Heart right ventricle (tissue), 16 donors: ENCODE results near the gene SHROOM4. TPM values are rescaled to one million over a fixed set of nuclear protein-coding genes. Genes with fewer than 3 reads are reported as not detected.
A peak's percentile ranks its signal among the peaks of the same experiment; 100 is the strongest.

ENCODE experiments used
- ATAC-seq, 8 donors: fragments of 200-7000 bp; cut with Tn5 transposase; one replicate each; pipeline ENCODE4 v1.9.1; 2020; ENCODE audit warnings: mild to moderate bottlenecking in 8 of 8, moderate library complexity in 8 of 8, moderate number of reproducible peaks in 1 of 8
- DNase-seq, 2 donors: peaks; one replicate each; pipeline ENCODE4 v3.0.0-alpha.2; 2020
- H3K27ac ChIP-seq, 10 donors: fragments of 200-600 bp; sonication (generic) in 2 of 10; one replicate each; pipeline versions ENCODE4 v1.5.0 to v1.8.0; 2020 to 2022; ENCODE audit warnings: mild to moderate bottlenecking in 3 of 10
- H3K27me3 ChIP-seq, 7 donors: fragments of 200-600 bp; one replicate each; pipeline ENCODE4 v1.8.0; 2021 to 2022; ENCODE audit warnings: mild to moderate bottlenecking in 2 of 7
- H3K36me3 ChIP-seq, 9 donors: fragments of 200-600 bp; sonication (generic) in 1 of 9; one replicate each; pipeline versions ENCODE4 v1.5.0 to v1.8.0; 2020 to 2022; ENCODE audit warnings: mild to moderate bottlenecking in 2 of 9
- H3K4me1 ChIP-seq, 9 donors: fragments of 200-600 bp; sonication (generic) in 1 of 9; one replicate each; pipeline versions ENCODE4 v1.5.0 to v1.8.0; 2020 to 2022; ENCODE audit warnings: mild to moderate bottlenecking in 4 of 9
- H3K4me3 ChIP-seq, 10 donors: fragments of 200-600 bp; sonication (generic) in 2 of 10; one replicate each; pipeline versions ENCODE4 v1.5.0 to v1.8.0; 2020 to 2022; ENCODE audit warnings: mild to moderate bottlenecking in 7 of 10, moderate library complexity in 2 of 10
- H3K9me3 ChIP-seq, 11 donors: fragments of 200-600 bp in 10 of 11; sonication (generic) in 2 of 11; one replicate each; pipeline versions ENCODE4 v1.5.0 to v1.8.0; 2013 to 2022; ENCODE audit warnings: mild to moderate bottlenecking in 2 of 11, control low read depth in 1 of 11, moderate library complexity in 1 of 11
- CTCF ChIP-seq, 9 donors: fragments of 200-600 bp; sonication (generic) in 2 of 9; IDR thresholded peaks; one replicate each; pipeline versions ENCODE4 v1.5.0 to v1.8.0; 2021 to 2022; ENCODE audit warnings: antibody characterized with exemption in 9 of 9, mild to moderate bottlenecking in 5 of 9, moderate library complexity in 1 of 9
- WGBS, 2 donors: extraction: QIAGEN DNeasy Blood & Tissue Kit; methylation state at CpG; one replicate each; pipeline ENCODE4 v1.1.7; 2013; ENCODE audit warnings: inconsistent platforms in 1 of 2; 5-methylcytosine and 5-hydroxymethylcytosine counted together
- intact Hi-C, 10 donors: fragments of 100-400 bp; cut with DNase I; formaldehyde crosslinking; loops; one replicate each; pipeline versions ENCODE4 v1.11.1 to v1.14.2; 2022
- polyA plus RNA-seq, 2 donors: library from polyadenylated mRNA; stranded (reverse); fragments of 200-250 nt; gene quantifications; one replicate each; pipeline ENCODE4 v1.2.3, GENCODE V29; 2013
- total RNA-seq, 10 donors: library from RNA; stranded (reverse); fragmentation: NEBNext Ultra II Directional in 3 of 10; extraction: Animal tissue kit (Norgen Biotek cat#: 25700) in 3 of 10; gene quantifications; one replicate each; pipeline versions ENCODE4 v1.2.1 to v1.2.4, GENCODE V29; 2021 to 2023
- donor health status: Arrhythmogenic right ventricular cardiomyopathy.
- donor health status: ischemic (EF 13 %, LVEDD 7.1; RV severe dilation, severe dysfunction).
- donor health status: healthy with polysubstance abuse.
- donor health status: DM: no; HTN: yes; CAD: no.
- donor health status: DM: no; HTN: no; CAD: no.
- donor health status: ischemic (EF 25% LVEDD 6.9; RV normal size, moderate dysfunction).
- donor health status: ischemic (EF 25% LVEDD 5.7; RV mildly dilated, moderate dysfunction).
- donor health status: healthy.
- donor health status: DM: yes; HTN: yes; CAD: no.
- donor health status: Ischemic cardiomyopathy.
- donor health status: ischemic (EF 35%, LVEDD 5.7; RV mildly dilated, moderate dysfunction).
- donor health status: nonischemic (EF 11% LVEDD 7.7; RV severe dilation, severe dysfunction).
- donor health status: DM: yes; HTN: yes; CAD: no.
- donor health status: PGD.
- donor health status: ischemic (EF 29% LVEDD 5.4; RV normal size, mild dysfunction).
- donor health status: nonischemic (EF 23%, LVEDD 6.1; RV moderate dilation, normal function).

The SHROOM4 gene
- total and polyA plus RNA-seq, 12 donors, result 3.6 to 17.9 (median 11.0) TPM

DNA sequence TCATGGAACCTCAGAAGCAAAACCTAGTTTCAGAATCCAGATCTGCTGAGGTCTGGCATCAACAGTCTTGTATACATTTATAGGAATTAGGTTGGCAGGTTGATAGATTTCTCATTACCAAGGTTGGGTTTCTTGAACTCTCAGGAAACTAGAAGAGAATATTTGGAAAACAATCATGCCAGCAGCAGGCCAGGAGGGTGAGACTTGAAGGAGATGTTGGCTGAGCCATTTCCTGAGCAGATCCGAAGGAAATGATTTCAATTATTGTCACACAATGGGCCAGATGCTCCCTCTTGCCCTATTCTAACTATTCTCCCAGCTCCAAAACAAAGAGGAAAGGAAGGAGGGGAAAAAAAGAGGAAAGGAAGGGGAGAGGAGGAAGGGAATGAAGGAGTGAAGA is 45.2 kb downstream of the SHROOM4 start:
- ATAC-seq (no peak), DNase-seq (no peak)
- no peaks in the 10 kb centered on the region for H3K36me3 ChIP-seq
- peak overlapping the region in 2 of 10 donors; percentile 22 to 44 for H3K27ac ChIP-seq
- H3K4me3 ChIP-seq, result no peak overlapping the region
- H3K27me3 ChIP-seq, result peaks cover 0 to 48% (median 0%) of the 10 kb centered on the region in 7 donors
- TF ChIP-seq CTCF (IDR thresholded peaks at IDR 0.05), result no peak
- H3K9me3 ChIP-seq, result no peaks in the 10 kb centered on the region
- intact Hi-C loops, result loop anchor here in 1 of 10 donors (10.0 kb wide), 1 partner anchor 46 kb away; the partner anchor contains the start of gene SHROOM4
- peaks cover 0 to 30% (median 10%) of the 10 kb centered on the region in 9 donors for H3K4me1 ChIP-seq
- 69 to 75% methylated on average over 1 of the region's 1 CpG for WGBS, 2 donors

- Histone ChIP-seq H3K36me3 (no peaks in the 10 kb centered on the region), H3K9me3 (no peaks in the 10 kb centered on the region), H3K4me1 (peaks cover 0 to 23% (median 6%) of the 10 kb centered on the region in 9 donors), H3K4me3 (no peak overlapping the region), H3K27me3 (peaks cover 0 to 59% (median 0%) of the 10 kb centered on the region in 7 donors), H3K27ac (no peak overlapping the region)
- no peak for TF ChIP-seq CTCF (IDR thresholded peaks at IDR 0.05)
- intact Hi-C loops, result loop anchor here in 1 of 10 donors (10.0 kb wide), 1 partner anchor 49 kb away; the partner anchor contains the start of gene SHROOM4
- no peak for DNase-seq
- no peak for ATAC-seq
- WGBS, 2 donors, result 92 to 97% methylated on average over 3 of the region's 3 CpGs
Observed at GRCh38 chrX:50765986-50766385, 48.0 kb downstream of the SHROOM4 start.

GRCh38 chrX:50762578-50762977 is 51.4 kb downstream of the SHROOM4 start:
- H3K4me3 ChIP-seq, result no peak overlapping the region
- no peak overlapping the region for H3K27ac ChIP-seq
- intact Hi-C loops, result loop anchor here in 1 of 10 donors (10.0 kb wide), 1 partner anchor 52 kb away; the partner anchor contains the start of gene SHROOM4
- peaks cover 0 to 46% (median 0%) of the 10 kb centered on the region in 7 donors for H3K27me3 ChIP-seq
- 59 to 60% methylated on average over 2 of the region's 2 CpGs for WGBS, 2 donors
- ATAC-seq (no peak), DNase-seq (no peak)
- H3K36me3 ChIP-seq, result no peaks in the 10 kb centered on the region
- H3K9me3 ChIP-seq, result no peaks in the 10 kb centered on the region
- no peak for TF ChIP-seq CTCF (IDR thresholded peaks at IDR 0.05)
- H3K4me1 ChIP-seq, result no peaks in the 10 kb centered on the region

- no peaks in the 10 kb centered on the region for H3K36me3 ChIP-seq
- ATAC-seq, result no peak
- intact Hi-C loops, result loop anchor here in 1 of 10 donors (10.0 kb wide), 1 partner anchor 49 kb away; no protein-coding TSS in a partner anchor
- DNase-seq, result no peak
- WGBS, 2 donors, result 93 to 99% methylated on average over 3 of the region's 3 CpGs
- no peak for TF ChIP-seq CTCF (IDR thresholded peaks at IDR 0.05)
- no peaks in the 10 kb centered on the region for H3K9me3 ChIP-seq
- H3K4me3 ChIP-seq, result no peak overlapping the region
- H3K27me3 ChIP-seq, result peaks cover 0 to 20% (median 0%) of the 10 kb centered on the region in 7 donors
- H3K27ac ChIP-seq, result no peak overlapping the region
- H3K4me1 ChIP-seq, result no peaks in the 10 kb centered on the region
Observed at GRCh38 chrX:50756276-50756675, 57.7 kb downstream of the SHROOM4 start.
